ENCODE data around the gene MPO.

GRCh38 chr17:58262149-58262548 is 18.6 kb downstream of the MPO start:
- no peak for TF ChIP-seq EZH2 (IDR thresholded peaks at IDR 0.05; ENCODE audit: insufficient read depth, poor library complexity, severe bottlenecking)
- TF ChIP-seq EZH2phosphoT487 (IDR thresholded peaks at IDR 0.05; ENCODE audit: insufficient read depth, low read depth) = no peak

Measured in GM23248 (cell line).